HG02884 (cell line): ENCODE results near the gene CACNA2D3.

Experiments
- ATAC-seq: cut with Tn5 transposase; IDR thresholded peaks from one replicate; pipeline ENCODE4 v1.9.1; 2021; ENCODE audit warnings: mild to moderate bottlenecking, moderate library complexity; ENCODE audit not compliant: unreplicated experiment

Gene CACNA2D3

DNA sequence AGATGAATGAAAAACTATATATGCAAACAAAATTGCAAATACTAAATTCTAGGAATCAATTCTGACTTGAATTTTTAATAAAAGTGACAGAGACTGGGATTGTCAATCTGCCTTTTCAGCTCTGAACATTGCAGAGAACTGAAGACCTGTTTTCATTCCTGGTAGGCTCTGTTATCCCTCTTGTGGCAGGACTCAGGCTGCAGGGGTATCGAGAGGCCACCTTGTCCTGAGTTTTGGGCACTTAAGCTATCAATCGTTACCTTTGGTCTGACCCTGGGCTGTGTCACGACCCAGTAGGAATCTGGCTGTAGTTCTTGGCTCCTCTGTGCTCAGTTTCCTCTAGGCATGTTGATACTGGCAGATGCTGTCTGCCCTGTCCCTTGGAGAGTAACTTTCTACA, 238.0 kb downstream of the CACNA2D3 start:
- ATAC-seq: no peak

DNA sequence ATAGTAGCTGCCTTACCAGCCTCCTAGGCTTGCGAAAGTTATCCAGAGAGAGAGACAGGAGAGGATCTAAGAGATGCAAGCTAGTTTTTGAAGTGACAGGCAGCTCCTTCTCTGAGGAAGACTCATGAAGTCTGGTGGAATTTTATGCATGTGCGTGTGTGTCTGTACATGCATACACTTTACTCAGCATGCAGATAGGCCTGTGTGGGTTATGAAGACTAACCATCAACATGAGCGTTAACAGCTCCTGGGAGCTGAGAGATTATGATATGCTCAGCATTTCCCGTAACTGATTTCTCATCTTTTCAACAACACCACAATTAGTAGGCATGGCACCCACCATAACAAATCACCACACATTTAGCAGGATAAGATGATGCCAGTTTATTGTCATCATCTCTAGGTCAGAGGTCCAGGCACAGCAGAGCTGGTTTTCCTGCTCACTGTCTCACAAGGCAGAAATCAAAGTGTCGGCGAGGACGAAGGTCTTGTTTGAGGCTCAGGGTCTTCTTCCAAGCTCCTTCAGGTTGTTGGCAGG, 239.5 kb downstream of the CACNA2D3 start:
- ATAC-seq: no peak

DNA sequence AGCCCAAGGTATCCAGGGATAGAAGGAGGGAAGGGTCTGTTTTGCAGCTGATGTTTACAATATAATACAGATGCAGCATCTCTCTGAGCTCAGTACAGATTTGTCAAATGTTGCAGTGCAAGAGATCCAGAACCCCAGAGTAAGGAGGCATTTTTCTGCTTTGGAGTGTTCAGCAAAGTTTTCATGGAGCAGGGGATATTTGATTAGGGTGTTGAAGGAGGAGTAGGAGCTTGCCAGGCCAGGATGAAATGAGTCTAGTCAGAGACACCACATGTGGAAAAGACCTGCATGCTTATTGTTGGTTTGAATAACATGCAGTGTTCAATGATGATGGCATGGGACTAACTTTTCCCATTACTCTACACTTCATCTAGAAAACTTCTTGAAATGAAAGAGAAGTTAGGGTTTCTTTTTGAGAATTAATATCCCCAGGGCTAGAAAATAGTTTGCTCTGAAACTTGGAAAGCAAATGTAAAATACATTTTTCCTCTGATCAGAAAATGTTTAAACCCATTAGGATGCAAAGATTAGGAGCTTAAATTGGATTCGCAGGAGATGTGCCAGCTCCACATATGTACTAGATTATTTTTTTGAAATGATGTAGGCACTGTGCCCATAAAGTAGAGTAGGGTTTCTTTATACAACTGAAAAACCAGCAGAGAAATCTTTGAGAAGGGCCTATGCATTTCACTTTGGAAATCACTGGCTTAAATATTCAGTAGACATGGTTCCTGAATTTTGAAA, 243.8 kb downstream of the CACNA2D3 start:
- no peak for ATAC-seq

DNA sequence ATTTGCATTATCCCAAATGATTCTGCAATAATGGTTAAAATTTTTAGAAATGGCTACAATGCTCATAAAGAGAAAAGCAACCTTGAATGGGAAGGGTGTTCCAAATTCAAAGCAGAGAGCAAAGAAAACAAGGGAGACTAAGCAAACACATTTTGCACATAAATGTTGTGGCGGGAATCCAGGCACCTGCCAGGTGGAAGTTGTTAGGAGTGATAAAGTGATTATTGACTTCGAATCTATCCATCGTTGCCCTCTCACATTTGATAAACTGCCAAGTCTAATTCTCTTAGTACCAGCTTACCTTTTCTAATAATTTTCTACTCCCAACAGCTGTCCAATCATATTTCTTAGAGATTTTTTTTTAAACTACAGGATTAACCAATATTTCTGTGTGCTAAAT, 244.5 kb downstream of the CACNA2D3 start:
- ATAC-seq: no peak

DNA sequence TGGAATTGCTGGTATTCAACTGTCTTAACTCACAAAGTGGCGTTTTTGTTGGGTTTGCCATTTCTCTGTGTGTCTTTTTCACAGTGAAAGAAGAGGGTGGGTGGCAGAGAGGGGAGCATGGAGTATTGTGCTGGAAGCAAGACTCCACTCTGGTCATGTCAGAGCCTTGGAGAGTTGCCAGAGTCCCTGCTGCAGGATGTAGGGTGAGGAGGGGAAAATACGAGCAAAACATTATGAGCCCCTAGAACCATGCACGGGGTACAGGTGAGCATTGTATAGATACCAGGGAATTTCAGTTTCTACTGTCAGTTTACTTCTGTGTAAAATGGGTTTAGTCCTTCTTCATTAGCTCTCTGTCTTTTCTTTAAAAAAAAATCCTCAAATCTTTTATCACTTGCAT, 249.9 kb downstream of the CACNA2D3 start:
- no peak for ATAC-seq

DNA sequence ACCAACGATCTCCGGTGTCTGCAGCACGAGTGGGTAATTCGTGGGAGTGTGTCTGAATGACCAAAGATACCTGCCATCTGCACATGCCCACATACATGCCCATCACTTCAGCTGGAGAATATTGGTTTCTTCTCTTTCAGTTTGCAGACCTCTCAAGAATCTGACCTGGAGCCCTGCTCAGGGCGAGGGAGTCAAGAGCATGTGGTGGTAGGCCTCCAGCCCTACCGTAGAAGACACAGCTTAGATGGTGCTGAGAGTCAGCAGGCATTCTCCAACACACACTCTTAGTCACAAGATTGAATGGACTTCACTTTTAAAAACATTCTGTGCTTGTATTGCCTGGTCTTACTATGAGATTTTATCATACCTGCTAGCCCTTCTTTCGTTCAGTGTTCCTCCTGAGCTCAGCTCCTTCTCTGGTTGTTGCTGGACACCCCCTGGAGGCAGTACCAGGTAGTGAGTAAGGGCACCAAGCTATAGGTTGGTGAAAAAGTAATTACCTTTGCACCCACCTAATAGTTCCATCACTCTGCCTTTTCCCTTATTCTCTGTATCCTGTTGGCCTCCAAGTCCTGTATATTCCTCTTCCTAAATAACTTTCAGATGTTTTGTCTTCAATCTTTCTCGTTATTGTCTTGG, 252.0 kb downstream of the CACNA2D3 start:
- ATAC-seq: no peak

DNA sequence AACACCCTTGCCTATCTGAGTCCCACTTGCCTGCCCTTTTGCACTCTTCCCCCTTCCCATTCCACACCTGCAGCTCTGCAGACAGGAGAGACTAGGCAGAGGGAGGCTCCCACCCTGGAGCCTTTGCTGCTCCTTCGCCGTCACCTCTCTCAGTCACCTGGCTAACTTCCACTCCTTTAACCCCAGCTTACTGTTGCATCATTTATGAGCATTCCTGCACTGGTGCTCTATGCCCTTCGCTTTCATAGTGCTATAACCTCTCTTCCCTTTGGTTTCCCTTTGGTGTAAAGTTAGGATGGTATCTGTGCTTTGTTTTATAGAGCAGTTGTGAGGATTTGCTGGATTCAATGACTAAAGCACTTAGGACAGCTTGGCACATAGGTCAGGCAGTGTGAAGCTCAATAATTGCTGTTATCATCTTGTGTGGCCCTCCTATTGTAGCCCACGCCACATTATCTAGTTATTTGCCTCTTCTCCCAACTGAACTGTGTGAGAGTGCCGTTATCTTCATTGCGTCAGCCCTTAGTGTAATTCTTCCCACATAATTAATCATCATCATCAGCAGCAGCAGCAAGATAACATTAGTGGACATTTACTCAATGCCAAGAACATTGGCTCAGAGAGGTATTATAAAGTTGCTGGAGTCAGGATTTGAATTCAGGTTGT, 253.9 kb downstream of the CACNA2D3 start:
- ATAC-seq: no peak

DNA sequence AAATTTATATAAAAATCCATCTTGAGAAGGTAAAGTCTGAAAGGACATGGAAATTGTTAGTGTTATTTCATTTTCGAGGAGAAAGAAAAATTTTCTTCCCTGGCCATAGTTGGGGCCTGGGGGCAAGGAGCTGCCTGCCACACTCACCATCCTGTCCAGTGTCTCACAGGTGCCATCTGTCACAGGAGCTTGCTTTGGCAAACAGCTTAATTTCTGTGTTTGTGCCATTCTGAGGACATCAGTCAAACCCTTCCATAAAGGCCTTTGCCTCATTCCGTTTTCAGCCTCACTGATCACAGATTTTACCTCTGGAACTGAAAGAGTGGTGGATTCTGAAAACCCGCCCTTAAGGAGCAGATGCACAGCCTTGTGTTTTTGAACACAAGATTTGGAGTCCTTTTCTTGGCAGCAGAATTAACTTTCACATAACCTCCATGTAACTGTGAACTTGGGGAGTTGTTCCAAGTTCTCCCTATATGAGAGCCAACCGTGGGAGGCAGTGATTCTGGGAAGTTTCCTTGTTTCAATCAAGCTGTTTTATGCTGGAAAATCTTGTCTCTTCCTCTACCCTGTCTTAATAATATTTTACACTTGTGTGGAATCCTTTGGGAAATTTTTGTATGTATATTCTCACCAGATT, 254.7 kb downstream of the CACNA2D3 start:
- ATAC-seq: no peak

DNA sequence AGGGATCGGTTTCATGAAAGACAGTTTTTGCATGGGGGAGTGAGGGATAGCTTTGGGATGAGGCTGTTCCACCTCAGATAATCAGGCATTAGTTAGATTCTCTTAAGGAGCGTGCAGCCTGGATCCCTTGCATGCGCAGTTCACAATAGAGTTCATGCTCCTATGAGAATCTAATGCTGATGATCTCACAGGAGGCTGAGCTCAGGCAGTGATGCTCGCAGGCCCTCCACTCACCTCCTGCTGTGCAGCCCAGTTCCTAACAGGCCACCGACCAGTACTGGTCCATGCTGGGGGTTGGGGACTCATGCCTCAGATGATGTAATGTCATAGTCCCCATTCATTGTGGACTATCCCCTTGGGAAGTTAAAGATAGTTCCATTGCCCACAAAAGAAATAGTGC, 255.8 kb downstream of the CACNA2D3 start:
- no peak for ATAC-seq

DNA sequence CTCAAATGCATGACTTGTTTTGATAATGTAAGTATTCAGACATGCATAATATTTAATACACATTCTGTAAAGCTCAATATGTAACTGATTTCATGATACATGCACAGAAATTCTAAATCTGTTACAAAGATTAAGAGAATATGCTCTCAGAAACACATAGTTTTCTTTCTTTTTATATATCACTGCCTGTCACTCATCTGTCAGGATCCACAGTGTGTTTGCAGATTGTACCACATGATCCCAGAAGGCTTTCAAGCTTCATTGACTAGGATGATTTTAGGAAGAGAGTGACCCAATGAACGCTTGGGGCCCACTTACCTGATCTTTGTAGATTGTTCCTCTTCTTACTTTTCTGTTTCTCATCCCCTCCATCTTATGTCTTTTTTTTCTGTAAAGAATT, 261.9 kb downstream of the CACNA2D3 start:
- no peak for ATAC-seq

DNA sequence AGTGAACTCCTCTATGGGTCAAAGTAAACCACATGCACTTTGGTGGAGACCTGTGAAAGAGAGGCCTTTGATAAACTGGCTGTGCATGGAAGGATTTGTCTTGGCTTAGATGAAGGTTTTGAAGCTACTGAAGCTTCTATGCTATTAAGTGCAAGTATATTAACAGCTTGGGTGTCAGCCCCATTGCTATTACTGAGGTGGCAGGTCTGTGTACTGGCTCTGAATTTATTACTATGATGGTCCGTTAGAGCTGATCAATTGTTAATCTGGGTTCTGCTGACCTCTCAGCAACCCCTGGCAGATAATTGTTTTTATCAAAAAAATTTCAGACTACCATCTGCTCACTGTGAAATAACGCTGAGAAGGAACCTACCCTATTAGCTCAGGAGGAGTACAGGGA, 268.2 kb downstream of the CACNA2D3 start:
- no peak for ATAC-seq

DNA sequence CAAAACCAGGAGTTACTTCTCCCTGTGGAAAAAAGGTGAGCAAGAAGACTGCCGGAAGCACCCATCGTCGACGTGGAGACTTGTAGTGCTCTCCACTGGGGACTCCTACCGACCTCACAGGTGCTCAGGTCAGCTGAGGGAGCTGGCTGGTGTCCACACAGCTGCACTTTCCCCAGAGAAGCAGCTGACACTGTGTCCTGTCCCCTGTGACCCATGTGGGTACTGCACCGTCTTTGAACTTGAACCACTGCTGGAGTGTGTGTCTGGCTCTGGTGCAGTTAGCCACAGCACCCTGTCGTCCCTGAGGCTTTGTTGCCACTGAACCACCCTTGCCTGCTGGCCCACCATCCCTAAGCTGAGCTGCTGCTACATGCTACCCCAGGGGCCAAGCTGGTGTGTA, 270.8 kb downstream of the CACNA2D3 start:
- no peak for ATAC-seq

DNA sequence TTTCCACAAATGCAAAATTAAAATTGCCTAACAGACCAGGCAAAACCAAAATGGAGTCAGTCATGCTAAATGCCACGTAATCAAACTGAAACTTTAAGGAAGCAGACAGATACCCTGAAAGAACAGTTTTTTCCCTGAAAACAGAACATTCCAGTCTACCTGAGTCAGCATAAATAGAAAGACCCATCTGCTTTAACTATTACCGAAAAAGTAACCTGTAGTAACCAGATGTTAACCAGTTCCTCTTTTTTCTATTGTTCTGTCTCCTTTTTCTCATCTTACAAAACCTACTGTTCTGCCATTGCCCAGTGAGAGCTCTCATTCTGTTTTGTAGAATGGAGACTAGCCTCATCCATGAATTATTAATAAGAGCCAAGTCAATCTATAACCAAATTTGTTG, 286.0 kb downstream of the CACNA2D3 start:
- ATAC-seq: no peak

DNA sequence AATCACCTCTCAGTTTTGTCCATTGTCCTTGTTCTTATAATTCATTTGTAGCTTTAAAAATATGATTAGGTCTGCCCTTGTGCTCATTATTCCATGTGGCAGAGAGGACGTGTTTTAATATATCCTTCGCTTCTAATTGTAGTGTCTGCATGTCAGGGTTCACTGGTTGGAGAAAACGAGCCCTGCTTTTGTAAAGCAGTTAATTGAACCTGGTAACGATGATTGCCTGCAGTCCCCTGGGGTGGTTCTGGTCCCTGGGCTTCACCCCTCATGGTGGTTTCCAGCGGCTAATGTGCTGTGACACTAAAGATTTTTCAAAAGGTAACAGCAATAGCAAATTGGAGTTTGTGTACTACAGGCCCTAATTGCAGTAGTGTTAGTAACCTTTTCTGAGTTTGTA, 299.6 kb downstream of the CACNA2D3 start:
- ATAC-seq: no peak

DNA sequence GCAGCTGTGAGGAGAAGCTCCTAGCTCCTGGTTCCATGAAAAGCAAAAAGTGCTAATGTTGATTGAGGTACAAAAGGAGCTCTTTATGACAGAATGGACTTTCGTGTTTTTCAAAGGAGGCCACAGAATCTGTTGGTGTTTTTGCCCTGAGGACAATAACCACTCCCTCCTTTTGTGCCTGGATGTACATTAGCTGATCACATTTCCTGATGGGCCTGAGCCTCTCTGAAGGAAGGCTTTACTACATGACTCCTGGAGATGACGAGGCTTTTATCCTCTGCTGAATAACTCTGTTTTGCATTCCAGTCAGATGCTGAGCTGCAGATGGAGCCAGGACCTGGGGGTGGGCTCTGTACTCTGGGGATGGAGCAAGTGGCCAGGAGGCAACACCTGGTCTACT, 301.9 kb downstream of the CACNA2D3 start:
- no peak for ATAC-seq

DNA sequence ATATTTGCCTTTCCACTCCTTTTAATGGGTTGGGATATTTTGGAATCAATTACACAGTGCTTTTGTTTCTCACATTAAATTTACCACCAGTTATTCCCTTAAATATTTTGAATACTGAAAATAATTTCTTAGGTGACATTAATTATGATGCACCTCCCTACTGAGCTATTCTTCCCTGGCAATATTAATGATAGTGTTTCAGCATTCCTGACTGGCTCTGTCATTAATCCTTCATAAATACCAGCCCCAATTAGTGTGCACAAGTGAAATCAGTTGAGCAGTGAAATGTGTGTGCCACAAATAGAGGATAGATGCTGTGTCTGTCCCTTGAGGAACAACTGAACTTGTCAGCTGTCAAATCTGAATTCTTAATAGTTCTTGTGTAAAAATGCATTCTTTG, 304.0 kb downstream of the CACNA2D3 start:
- no peak for ATAC-seq

DNA sequence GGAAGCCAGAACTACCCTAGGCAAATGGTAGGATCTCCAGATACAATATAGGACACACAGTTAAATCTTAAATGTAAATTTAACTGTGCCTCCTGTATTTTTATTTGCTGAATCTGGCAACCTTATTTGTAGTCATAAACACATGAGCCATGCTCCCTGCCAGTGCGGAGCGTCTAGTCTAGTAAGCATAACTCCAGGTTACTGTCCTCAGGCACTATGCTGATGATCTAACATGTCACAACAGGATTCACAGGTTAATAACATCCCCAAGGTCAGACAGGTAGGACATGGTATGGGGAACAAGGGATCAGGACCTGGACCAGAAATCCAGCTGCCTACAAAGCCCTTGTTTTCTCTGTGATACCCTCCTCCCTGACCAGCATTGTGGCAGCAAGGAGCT, 305.1 kb downstream of the CACNA2D3 start:
- no peak for ATAC-seq

DNA sequence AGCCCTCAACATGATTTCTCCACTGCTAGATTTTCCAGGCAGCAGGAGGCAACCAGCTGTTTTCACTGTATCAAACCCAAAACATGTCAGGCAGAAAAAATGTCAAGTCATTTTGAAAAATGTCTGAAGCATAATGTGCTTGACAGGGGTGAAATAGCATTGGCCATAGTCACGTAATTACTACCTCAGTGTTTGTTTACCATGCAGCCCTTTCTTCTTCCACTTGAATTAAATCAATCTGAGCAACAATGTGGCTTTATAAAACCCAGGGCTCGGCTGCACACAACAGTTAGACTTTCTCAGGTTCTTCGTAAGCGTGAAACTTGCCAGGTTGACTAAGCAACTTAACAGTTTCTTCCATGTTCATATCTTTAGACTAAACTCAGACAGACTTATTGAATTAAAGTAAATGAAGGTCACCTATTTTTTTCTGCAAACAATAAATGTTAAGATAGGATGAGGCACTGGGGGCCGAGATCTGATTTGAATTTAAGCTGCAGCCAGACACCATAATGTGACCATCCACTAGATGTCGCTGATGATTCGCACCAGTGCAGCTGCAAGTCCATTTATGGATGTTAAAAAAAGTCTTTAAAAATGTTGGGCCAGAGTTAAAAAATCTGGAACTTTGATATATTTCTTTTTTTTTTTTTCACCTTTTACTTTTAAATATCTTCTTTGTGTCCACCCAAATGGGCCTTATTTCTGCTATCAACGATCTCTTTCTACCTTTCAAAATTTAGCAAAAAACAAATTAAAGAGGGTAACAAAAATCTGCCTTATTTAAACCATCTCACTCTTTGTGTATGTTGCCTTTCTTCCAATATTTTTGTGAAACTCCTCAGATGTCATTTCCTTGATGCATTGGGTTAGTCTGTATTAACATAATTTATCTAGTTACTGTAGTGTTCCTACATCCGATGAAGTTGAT, 305.9 kb downstream of the CACNA2D3 start:
- no peak for ATAC-seq

DNA sequence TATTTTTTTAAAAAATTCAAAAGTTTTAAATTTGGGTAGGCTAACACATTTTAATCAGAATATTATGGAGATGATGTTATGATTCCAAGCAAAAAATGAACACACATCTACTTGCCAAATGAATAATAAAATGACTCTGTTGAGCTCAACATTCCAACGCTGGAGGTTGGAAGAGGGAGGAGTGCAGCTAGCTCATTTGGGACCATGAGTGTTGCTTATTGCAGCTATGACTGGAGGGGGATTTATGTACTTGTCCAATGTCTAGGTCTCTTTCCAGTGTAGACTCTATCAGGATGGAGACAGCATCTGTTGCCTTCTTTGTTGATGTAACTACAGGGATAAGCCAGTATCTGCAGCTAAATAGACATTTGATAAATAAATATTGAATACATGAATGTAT, 310.6 kb downstream of the CACNA2D3 start:
- ATAC-seq: no peak

DNA sequence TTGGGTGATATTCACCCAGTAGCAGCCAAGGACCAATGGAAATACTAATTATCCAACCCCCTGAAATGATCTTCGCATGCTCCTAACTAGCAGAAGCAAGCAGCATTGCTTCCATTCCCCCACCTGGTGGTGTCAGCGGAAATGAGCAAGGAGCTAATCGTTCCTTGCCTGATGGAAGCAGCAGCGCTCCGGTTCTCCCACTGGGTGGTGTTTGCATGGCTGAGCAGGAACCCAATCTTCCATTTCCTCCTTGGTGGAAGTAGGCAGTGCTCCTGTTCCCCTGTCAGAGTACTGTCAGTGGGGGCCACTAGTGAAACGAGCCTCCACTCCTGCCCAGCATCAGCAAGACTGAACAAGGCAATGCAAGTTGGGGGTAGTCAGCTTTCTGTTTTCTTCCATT, 311.5 kb downstream of the CACNA2D3 start:
- no peak for ATAC-seq
